H1 (cell line): ENCODE measurements around the gene SOX8. TPM values are rescaled to one million over a fixed set of nuclear protein-coding genes. Genes with fewer than 3 reads are reported as not detected.
A peak's percentile ranks its signal among the peaks of the same experiment; 100 is the strongest.

Experiments
- CTCF ChIA-PET: fragments of 300-600 bp; sonication (Branson Sonifier 250); formaldehyde crosslinking; loops from one replicate; lab custom pipeline; 2021; ENCODE audit not compliant: partially characterized antibody; lab: Charles Lee
- POLR2A ChIA-PET: fragments of 300-600 bp; sonication (Branson Sonifier 250); formaldehyde crosslinking; loops from one replicate; lab custom pipeline; 2021; ENCODE audit warnings: inconsistent platforms; ENCODE audit not compliant: partially characterized antibody; lab: Charles Lee
- DNase-seq, 2 experiments: peaks; one replicate each; pipeline versions ENCODE4 v3.0.0 to v3.0.0-alpha.2; 2010 to 2022; ENCODE audit warnings: low spot score in 2 of 2, low read depth in 1 of 2, mixed read lengths in 1 of 2
- FAIRE-seq: peaks from 2 replicates; lab custom pipeline; 2011; peaks lifted over from hg19 to GRCh38; lab: Jason Lieb, UNC
- H2AFZ ChIP-seq: 2 replicates; pipeline ENCODE4 v1.8.1; 2012; ENCODE audit warnings: low read length, inconsistent platforms
- H2AK5ac ChIP-seq: 2 replicates; pipeline ENCODE4 v1.6.1; 2013; ENCODE audit warnings: low read depth, low read length
- H2BK120ac ChIP-seq: replicated peaks from 2 replicates; pipeline ENCODE3; 2013; ENCODE audit warnings: low read depth, low read length, inconsistent platforms
- H2BK12ac ChIP-seq: 2 replicates; pipeline ENCODE4 v1.6.1; 2013; ENCODE audit warnings: low read depth, low read length
- H2BK15ac ChIP-seq: 2 replicates; pipeline ENCODE4 v1.6.1; 2013; ENCODE audit warnings: low read length
- H2BK20ac ChIP-seq: 2 replicates; pipeline ENCODE4 v1.6.1; 2013; ENCODE audit warnings: low read length
- H2BK5ac ChIP-seq: 2 replicates; pipeline ENCODE4 v1.6.1; 2013; ENCODE audit warnings: low read depth, low read length
- H3K14ac ChIP-seq: 2 replicates; pipeline ENCODE4 v1.6.1; 2013; ENCODE audit warnings: inconsistent platforms; ENCODE audit not compliant: insufficient read length
- H3K18ac ChIP-seq: 2 replicates; pipeline ENCODE4 v1.6.1; 2013; ENCODE audit warnings: low read length; ENCODE audit errors: extremely low read depth
- H3K23ac ChIP-seq: 2 replicates; pipeline ENCODE4 v1.6.1; 2013; ENCODE audit warnings: inconsistent platforms; ENCODE audit not compliant: insufficient read length
- H3K23me2 ChIP-seq: 2 replicates; pipeline ENCODE4 v1.6.1; 2013; ENCODE audit warnings: low read depth, low read length
- H3K27ac ChIP-seq: 2 replicates; pipeline ENCODE4 v1.6.1; 2011; ENCODE audit warnings: low read depth, low read length, inconsistent platforms
- H3K27me3 ChIP-seq, 4 experiments: replicated peaks in 1 of 4; 1 replicate in 1 of 4; 2 replicates in 3 of 4; pipeline versions ENCODE4 v1.6.1 to v1.8.1; 2011 to 2013; ENCODE audit warnings: low read length in 3 of 4, mild to moderate bottlenecking in 3 of 4, inconsistent platforms in 2 of 4, mixed read lengths in 2 of 4, moderate library complexity in 1 of 4; ENCODE audit not compliant: control insufficient read depth in 3 of 4, insufficient read depth in 3 of 4; ENCODE audit errors: extremely low read depth in 1 of 4
- H3K36me3 ChIP-seq, 4 experiments: 2 replicates each; pipeline versions ENCODE4 v1.6.1 to v1.8.1; 2011 to 2013; ENCODE audit warnings: mild to moderate bottlenecking in 4 of 4, low read length in 3 of 4, moderate library complexity in 2 of 4, control low read depth in 1 of 4, inconsistent platforms in 1 of 4; ENCODE audit not compliant: insufficient read depth in 4 of 4, control insufficient read depth in 2 of 4
- H3K4ac ChIP-seq: replicated peaks from 2 replicates; pipeline ENCODE3; 2013; ENCODE audit warnings: low read length, low read depth, mixed read lengths, inconsistent platforms; ENCODE audit not compliant: insufficient read length
- H3K4me1 ChIP-seq, 4 experiments: replicated peaks in 1 of 4; 1 replicate in 1 of 4; 2 replicates in 3 of 4; pipeline versions ENCODE4 v1.6.1 to v1.8.1; 2011 to 2013; ENCODE audit warnings: low read length in 3 of 4, inconsistent platforms in 2 of 4, mixed read lengths in 1 of 4; ENCODE audit not compliant: insufficient read depth in 4 of 4, control insufficient read depth in 3 of 4
- H3K4me2 ChIP-seq, 2 experiments: 2 replicates each; pipeline versions ENCODE4 v1.6.1 to v1.8.1; 2011 to 2013; ENCODE audit warnings: low read depth in 2 of 2, low read length in 2 of 2, control low read depth in 1 of 2, inconsistent platforms in 1 of 2, mild to moderate bottlenecking in 1 of 2; ENCODE audit not compliant: insufficient read depth in 1 of 2
- H3K4me3 ChIP-seq, 4 experiments: fragments of 200-600, 300-600 bp in 1 of 4; sonication (generic), shearing (Covaris generic), sonication (Bioruptor Twin) in 1 of 4; 2 replicates each; pipeline versions ENCODE4 v1.5.1 to v1.8.1; 2011 to 2016; ENCODE audit warnings: low read length in 4 of 4, low read depth in 3 of 4, control low read depth in 2 of 4, inconsistent platforms in 2 of 4, mild to moderate bottlenecking in 2 of 4, mixed read lengths in 1 of 4, moderate library complexity in 1 of 4; ENCODE audit not compliant: insufficient read depth in 2 of 4; ENCODE audit errors: extremely low read depth in 1 of 4
- H3K56ac ChIP-seq: replicated peaks from 2 replicates; pipeline ENCODE3; 2013; ENCODE audit warnings: low read depth, mild to moderate bottlenecking, mixed read lengths, low read length, inconsistent platforms; ENCODE audit not compliant: insufficient read length
- H3K79me1 ChIP-seq: 2 replicates; pipeline ENCODE4 v1.6.1; 2013; ENCODE audit warnings: low read depth, low read length, control low read depth
- H3K79me2 ChIP-seq, 2 experiments: 2 replicates each; pipeline versions ENCODE4 v1.6.1 to v1.8.1; 2012 to 2013; ENCODE audit warnings: low read length in 2 of 2, mild to moderate bottlenecking in 2 of 2, inconsistent platforms in 1 of 2; ENCODE audit not compliant: insufficient read depth in 2 of 2, control insufficient read depth in 1 of 2
- H3K9ac ChIP-seq, 4 experiments: replicated peaks in 1 of 4; 1 replicate in 1 of 4; 2 replicates in 3 of 4; pipeline versions ENCODE4 v1.6.1 to v1.8.1; 2011 to 2013; ENCODE audit warnings: low read depth in 3 of 4, low read length in 3 of 4, control low read depth in 2 of 4, mild to moderate bottlenecking in 2 of 4, moderate library complexity in 2 of 4, inconsistent platforms in 1 of 4; ENCODE audit errors: extremely low read depth in 1 of 4
- H3K9me3 ChIP-seq, 2 experiments: 2 replicates each; pipeline versions ENCODE4 v1.6.1 to v1.8.1; 2012 to 2013; ENCODE audit warnings: mild to moderate bottlenecking in 2 of 2, moderate library complexity in 2 of 2, control low read depth in 1 of 2, inconsistent platforms in 1 of 2, low read depth in 1 of 2, low read length in 1 of 2, mixed read lengths in 1 of 2; ENCODE audit not compliant: insufficient read depth in 2 of 2
- H4K20me1 ChIP-seq, 2 experiments: replicated peaks in 1 of 2; 2 replicates each; pipeline versions ENCODE3 to v1.8.1; 2011 to 2013; ENCODE audit warnings: inconsistent platforms in 2 of 2, low read length in 2 of 2, mild to moderate bottlenecking in 1 of 2; ENCODE audit not compliant: insufficient read depth in 2 of 2, control insufficient read depth in 1 of 2
- H4K5ac ChIP-seq: 2 replicates; pipeline ENCODE4 v1.6.1; 2013; ENCODE audit warnings: low read length, low read depth, mixed read lengths, inconsistent platforms; ENCODE audit not compliant: insufficient read length
- H4K8ac ChIP-seq: 2 replicates; pipeline ENCODE4 v1.8.0; 2013; ENCODE audit warnings: mild to moderate bottlenecking, moderate library complexity, low read length, inconsistent platforms; ENCODE audit not compliant: insufficient read depth; ENCODE audit errors: extremely low read depth
- H4K91ac ChIP-seq: replicated peaks from 2 replicates; pipeline ENCODE3; 2013; ENCODE audit warnings: low read length, mixed read lengths, inconsistent platforms; ENCODE audit not compliant: insufficient read length
- EP300 ChIP-seq, 2 experiments: IDR thresholded peaks; 1 replicate in 1 of 2; 2 replicates in 1 of 2; pipeline ENCODE4 v1.6.1; 2011 to 2012; ENCODE audit warnings: low read depth in 2 of 2, low read length in 2 of 2, mild to moderate bottlenecking in 2 of 2, borderline replicate concordance in 1 of 2, inconsistent platforms in 1 of 2, moderate library complexity in 1 of 2
- EZH2 ChIP-seq: fragments of 200-600 bp; sonication (generic); IDR thresholded peaks from 2 replicates; pipeline ENCODE4 v1.7.1; 2012; ENCODE audit warnings: low read depth, mild to moderate bottlenecking, moderate library complexity, low read length, inconsistent platforms; ENCODE audit not compliant: severe bottlenecking
- GABPA ChIP-seq: IDR thresholded peaks from 2 replicates; pipeline ENCODE4 v1.6.1; 2011; ENCODE audit warnings: mild to moderate bottlenecking, low read length, moderate library complexity, borderline replicate concordance; ENCODE audit not compliant: insufficient read depth
- GTF2F1 ChIP-seq: IDR thresholded peaks from 2 replicates; pipeline ENCODE4 v1.6.1; 2012; ENCODE audit warnings: low read depth, low read length, improper control_type of control experiment, borderline replicate concordance
- HDAC6 ChIP-seq: IDR thresholded peaks from one replicate; pipeline ENCODE4 v1.7.1; 2012; ENCODE audit warnings: low read depth, mild to moderate bottlenecking, inconsistent platforms, low read length, moderate library complexity
- JUND ChIP-seq: IDR thresholded peaks from 2 replicates; pipeline ENCODE4 v1.6.1; 2011; ENCODE audit warnings: mild to moderate bottlenecking, improper control_type of control experiment, low read length
- KDM1A ChIP-seq: fragments of 200-600, 300-600 bp; sonication (generic); IDR thresholded peaks from 2 replicates; pipeline ENCODE4 v1.7.1; 2016; ENCODE audit warnings: mild to moderate bottlenecking, low read length, borderline replicate concordance
- KDM4A ChIP-seq: IDR thresholded peaks from one replicate; pipeline ENCODE4 v1.7.1; 2012; ENCODE audit warnings: low read depth, mild to moderate bottlenecking, moderate library complexity, low read length, inconsistent platforms; ENCODE audit not compliant: severe bottlenecking
- PHF8 ChIP-seq: fragments of 200-600 bp; sonication (generic); conservative IDR thresholded peaks from 2 replicates; pipeline ENCODE4 v1.7.1; 2012; ENCODE audit warnings: low read depth, mild to moderate bottlenecking, inconsistent platforms, low read length, moderate library complexity
- POU5F1 ChIP-seq: IDR thresholded peaks from 2 replicates; pipeline ENCODE4 v1.6.1; 2011; ENCODE audit warnings: low read depth, mild to moderate bottlenecking, low read length, moderate library complexity
- SAP30 ChIP-seq: fragments of 300-600 bp; sonication (generic); IDR thresholded peaks from 2 replicates; pipeline ENCODE4 v1.7.1; 2012; ENCODE audit warnings: low read length, moderate library complexity, mild to moderate bottlenecking, inconsistent platforms; ENCODE audit not compliant: insufficient read depth, insufficient replicate concordance
- USF2 ChIP-seq: IDR thresholded peaks from 2 replicates; pipeline ENCODE4 v1.6.1; 2011; ENCODE audit warnings: low read length, improper control_type of control experiment
- WGBS, 2 experiments: shearing (Covaris generic) in 1 of 2; methylation state at CpG; one replicate each; pipeline versions ENCODE4 v1.1.6 to v1.1.7; 2013 to 2015; ENCODE audit warnings: low lambda C conversion rate in 2 of 2, mixed read lengths in 2 of 2, inconsistent platforms in 1 of 2, low coverage in 1 of 2, missing lambda C conversion rate in 1 of 2; ENCODE audit not compliant: insufficient replicate concordance in 2 of 2, insufficient coverage in 1 of 2, insufficient read length in 1 of 2; ENCODE audit errors: extremely low coverage in 1 of 2, missing lambda C conversion rate in 1 of 2; 5-methylcytosine and 5-hydroxymethylcytosine counted together
- polyA plus RNA-seq, 7 experiments: library from polyadenylated mRNA; depleted of rRNA in 3 of 7; stranded (reverse) in 5 of 7; unstranded in 2 of 7; fragments of >200 nt in 5 of 7; fragments of 200-250 nt in 2 of 7; gene quantifications; 1 replicate in 5 of 7; 2 replicates in 1 of 7; 4 replicates in 1 of 7; pipeline versions ENCODE4 v1.2.1 to v1.2.3, GENCODE V29; 2011 to 2013; ENCODE audit warnings: missing spikeins in 2 of 7, mixed read lengths in 2 of 7
- total RNA-seq: library from RNA; stranded (reverse); fragmentation: NEBNext Ultra II Directional; extraction: Animal tissue kit (Norgen Biotek cat#: 25700); gene quantifications from 2 replicates; pipeline ENCODE4 v1.2.1, GENCODE V29; 2021

Gene SOX8
- total and polyA plus RNA-seq, 2 of the 8 experiments (the other 6 are each of a cell fraction or from before 2014, with no cell fraction given) = 2.2 to 5.7 TPM

DNA sequence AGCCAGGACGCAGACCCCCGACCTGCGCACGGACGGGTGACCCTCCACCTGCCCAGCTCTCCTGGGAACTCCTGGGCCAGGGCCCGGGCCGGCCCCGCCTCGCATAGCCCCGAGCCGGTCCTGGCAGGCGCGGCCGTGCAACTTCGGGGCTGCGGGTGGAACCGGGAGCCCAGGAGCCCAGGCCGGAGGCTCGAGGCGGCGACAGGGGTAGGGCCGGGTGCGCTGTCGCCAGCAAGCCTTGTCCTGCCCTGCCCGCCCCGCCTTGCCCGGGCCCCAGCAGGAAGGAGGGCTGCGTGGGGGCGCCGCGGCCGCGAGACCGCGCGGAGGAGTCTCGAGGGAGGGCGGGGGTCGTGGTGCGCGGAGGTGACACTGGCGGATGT, 11.2 kb upstream of the SOX8 start:
- peak overlapping the region; percentile 48; the same call in 1 of the 2 replicates for H2AFZ ChIP-seq
- H3K56ac ChIP-seq = peak overlapping the region; percentile 30
- H2BK15ac ChIP-seq = no peak overlapping the region
- no peak overlapping the region for H2BK12ac ChIP-seq
- no peak overlapping the region for H3K23ac ChIP-seq
- H2BK120ac ChIP-seq = no peak overlapping the region
- no peaks in the 10 kb centered on the region for H4K20me1 ChIP-seq
- H3K79me2 ChIP-seq = no peaks in the 10 kb centered on the region
- ChIA-PET CTCF (no interaction called here), POLR2A (no interaction called here)
- H2BK20ac ChIP-seq = no peak overlapping the region
- H3K23me2 ChIP-seq = peaks cover 4% of the 10 kb centered on the region; the same call in 1 of the 2 replicates
- no peak overlapping the region for H4K5ac ChIP-seq
- peak overlapping the region; percentile 40 to 94 for H3K4me2 ChIP-seq
- H3K18ac ChIP-seq = no peak overlapping the region
- H3K27me3 ChIP-seq = peaks cover 0 to 25% (median 14%) of the 10 kb centered on the region in 4 experiments; a peak in 6 of 7 replicates
- peak overlapping the region; percentile 61 to 95 (median 70) for H3K4me3 ChIP-seq
- H3K4me1 ChIP-seq = peaks cover 0 to 10% (median 6%) of the 10 kb centered on the region in 4 experiments; a peak in 6 of 7 replicates
- no peak overlapping the region for H4K91ac ChIP-seq
- peaks cover 0 to 4% of the 10 kb centered on the region in 2 experiments; a peak in 1 of 4 replicates for H3K9me3 ChIP-seq
- H3K9ac ChIP-seq = peak overlapping the region in 3 of 4 experiments; percentile 38 to 45 (median 44); a peak in 4 of 7 replicates
- no peak overlapping the region for H2BK5ac ChIP-seq
- no peak overlapping the region for H2AK5ac ChIP-seq
- WGBS, 2 experiments = 3% methylated on average over 24 of the region's 42 CpGs; no CpG with 5 or more reads in 1 of the 2 experiments
- H3K36me3 ChIP-seq = no peaks in the 10 kb centered on the region
- peak overlapping the region; percentile 71; the same call in 1 of the 2 replicates for H4K8ac ChIP-seq
- H3K14ac ChIP-seq = no peak overlapping the region
- H3K27ac ChIP-seq = no peak overlapping the region; the same call in 1 of the 2 replicates
- no peaks in the 10 kb centered on the region; the same call in 1 of the 2 replicates for H3K79me1 ChIP-seq
- DNase-seq (no peak), FAIRE-seq (no peak)
- no peak overlapping the region for H3K4ac ChIP-seq
- TF ChIP-seq EP300 (IDR thresholded peaks at IDR 0.05; ENCODE audit: borderline replicate concordance in 1 of 2, low read depth in 2 of 2, low read length in 2 of 2) (no peak), EZH2 (no peak), SAP30 (no peak), KDM1A (no peak), JUND (no peak), PHF8 (no peak), KDM4A (no peak), POU5F1 (no peak), GTF2F1 (no peak), HDAC6 (no peak), GABPA (no peak), USF2 (no peak)
